ENCODE results near the gene IL11.

DNA sequence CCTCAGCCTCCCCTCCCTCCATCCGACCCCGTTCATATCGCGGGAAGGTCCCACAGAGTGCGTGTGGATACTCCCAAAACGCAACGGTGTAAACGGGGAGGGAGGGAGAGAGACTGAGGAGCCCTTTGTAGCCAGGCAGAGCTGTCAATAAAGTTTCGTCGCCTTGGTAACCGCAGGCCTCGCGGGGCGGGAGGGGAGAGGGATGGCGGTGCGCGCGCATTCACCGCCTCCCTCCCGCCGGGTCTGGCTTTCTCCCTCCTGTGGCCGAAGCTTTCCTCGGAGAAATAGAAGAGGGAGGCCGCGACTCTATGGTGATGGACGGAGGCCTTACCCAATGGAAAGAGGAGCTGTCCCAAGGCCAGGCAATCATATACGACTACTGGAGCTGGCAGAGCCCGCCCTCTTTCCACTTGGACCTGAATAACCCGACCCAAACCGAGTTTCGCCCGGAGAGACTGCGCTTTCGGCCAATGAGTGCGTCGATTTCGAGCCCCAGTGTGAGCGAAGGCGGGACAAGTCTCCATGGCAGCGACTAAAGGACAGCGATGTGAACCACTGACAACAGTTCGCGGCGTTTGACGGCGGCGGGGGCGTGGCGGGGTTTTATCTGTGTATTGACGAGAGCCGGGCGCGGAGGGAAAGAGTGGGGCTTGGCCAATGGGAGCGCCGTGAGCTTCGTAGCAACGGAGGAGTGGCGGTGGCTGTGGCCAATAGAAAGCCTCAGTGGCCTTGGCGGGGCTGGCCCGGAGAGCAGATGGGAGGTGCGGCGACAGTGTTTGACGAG lies 31.0 kb downstream of the IL11 start, which contains the start of gene KMT5C:
- TF ChIP-seq TAF1 (IDR thresholded peaks at IDR 0.05; ENCODE audit: low read depth, low read length): peak; percentile 83
- TF ChIP-seq, protein P1, sequence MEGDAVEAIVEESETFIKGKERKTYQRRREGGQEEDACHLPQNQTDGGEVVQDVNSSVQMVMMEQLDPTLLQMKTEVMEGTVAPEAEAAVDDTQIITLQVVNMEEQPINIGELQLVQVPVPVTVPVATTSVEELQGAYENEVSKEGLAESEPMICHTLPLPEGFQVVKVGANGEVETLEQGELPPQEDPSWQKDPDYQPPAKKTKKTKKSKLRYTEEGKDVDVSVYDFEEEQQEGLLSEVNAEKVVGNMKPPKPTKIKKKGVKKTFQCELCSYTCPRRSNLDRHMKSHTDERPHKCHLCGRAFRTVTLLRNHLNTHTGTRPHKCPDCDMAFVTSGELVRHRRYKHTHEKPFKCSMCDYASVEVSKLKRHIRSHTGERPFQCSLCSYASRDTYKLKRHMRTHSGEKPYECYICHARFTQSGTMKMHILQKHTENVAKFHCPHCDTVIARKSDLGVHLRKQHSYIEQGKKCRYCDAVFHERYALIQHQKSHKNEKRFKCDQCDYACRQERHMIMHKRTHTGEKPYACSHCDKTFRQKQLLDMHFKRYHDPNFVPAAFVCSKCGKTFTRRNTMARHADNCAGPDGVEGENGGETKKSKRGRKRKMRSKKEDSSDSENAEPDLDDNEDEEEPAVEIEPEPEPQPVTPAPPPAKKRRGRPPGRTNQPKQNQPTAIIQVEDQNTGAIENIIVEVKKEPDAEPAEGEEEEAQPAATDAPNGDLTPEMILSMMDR (IDR thresholded peaks at IDR 0.05; ENCODE audit: control extremely low read depth in 1 of 3, insufficient read depth in 1 of 3, low read depth in 1 of 3, low read length in 3 of 3): peak in 1 of 3 experiments; percentile 7; a peak in 1 of 4 replicates
- TF ChIP-seq YY1 (IDR thresholded peaks at IDR 0.05; ENCODE audit: low read depth, low read length): no peak
- TF ChIP-seq EZH2 (IDR thresholded peaks at IDR 0.05; ENCODE audit: low read depth, low read length, severe bottlenecking): no peak
- TF ChIP-seq, protein P2, sequence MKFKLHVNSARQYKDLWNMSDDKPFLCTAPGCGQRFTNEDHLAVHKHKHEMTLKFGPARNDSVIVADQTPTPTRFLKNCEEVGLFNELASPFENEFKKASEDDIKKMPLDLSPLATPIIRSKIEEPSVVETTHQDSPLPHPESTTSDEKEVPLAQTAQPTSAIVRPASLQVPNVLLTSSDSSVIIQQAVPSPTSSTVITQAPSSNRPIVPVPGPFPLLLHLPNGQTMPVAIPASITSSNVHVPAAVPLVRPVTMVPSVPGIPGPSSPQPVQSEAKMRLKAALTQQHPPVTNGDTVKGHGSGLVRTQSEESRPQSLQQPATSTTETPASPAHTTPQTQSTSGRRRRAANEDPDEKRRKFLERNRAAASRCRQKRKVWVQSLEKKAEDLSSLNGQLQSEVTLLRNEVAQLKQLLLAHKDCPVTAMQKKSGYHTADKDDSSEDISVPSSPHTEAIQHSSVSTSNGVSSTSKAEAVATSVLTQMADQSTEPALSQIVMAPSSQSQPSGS (IDR thresholded peaks at IDR 0.05; ENCODE audit: low read length): no peak; the same call in 1 of the 2 replicates
- TF ChIP-seq POLR2A (IDR thresholded peaks at IDR 0.05; ENCODE audit: control extremely low read depth in 1 of 2, low read depth in 2 of 2, low read length in 2 of 2): no peak; a peak in 1 of 3 replicates
- TF ChIP-seq, protein P3, sequence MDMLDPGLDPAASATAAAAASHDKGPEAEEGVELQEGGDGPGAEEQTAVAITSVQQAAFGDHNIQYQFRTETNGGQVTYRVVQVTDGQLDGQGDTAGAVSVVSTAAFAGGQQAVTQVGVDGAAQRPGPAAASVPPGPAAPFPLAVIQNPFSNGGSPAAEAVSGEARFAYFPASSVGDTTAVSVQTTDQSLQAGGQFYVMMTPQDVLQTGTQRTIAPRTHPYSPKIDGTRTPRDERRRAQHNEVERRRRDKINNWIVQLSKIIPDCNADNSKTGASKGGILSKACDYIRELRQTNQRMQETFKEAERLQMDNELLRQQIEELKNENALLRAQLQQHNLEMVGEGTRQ (IDR thresholded peaks at IDR 0.05; ENCODE audit: low read length): no peak
- no peak for TF ChIP-seq MAFK (IDR thresholded peaks at IDR 0.05; ENCODE audit: low read depth, low read length)
